GM20000 (cell line): ENCODE measurements around the gene QPRT.
"Not testable (repeated sequence)": the region's sequence is repeated elsewhere in the genome, so short reads cannot be mapped to it uniquely, and the experiment has no call there.

Source experiments
- DNase-seq: peaks from one replicate; pipeline ENCODE4 v3.0.0; 2012; ENCODE audit warnings: low spot score
- TF ChIP-seq, protein P1 (sequence below): IDR thresholded peaks from 2 replicates; pipeline ENCODE4 v1.5.1; 2012; ENCODE audit warnings: mild to moderate bottlenecking, control low read depth; ENCODE audit errors: extremely low read depth, missing control alignments

The QPRT gene

DNA sequence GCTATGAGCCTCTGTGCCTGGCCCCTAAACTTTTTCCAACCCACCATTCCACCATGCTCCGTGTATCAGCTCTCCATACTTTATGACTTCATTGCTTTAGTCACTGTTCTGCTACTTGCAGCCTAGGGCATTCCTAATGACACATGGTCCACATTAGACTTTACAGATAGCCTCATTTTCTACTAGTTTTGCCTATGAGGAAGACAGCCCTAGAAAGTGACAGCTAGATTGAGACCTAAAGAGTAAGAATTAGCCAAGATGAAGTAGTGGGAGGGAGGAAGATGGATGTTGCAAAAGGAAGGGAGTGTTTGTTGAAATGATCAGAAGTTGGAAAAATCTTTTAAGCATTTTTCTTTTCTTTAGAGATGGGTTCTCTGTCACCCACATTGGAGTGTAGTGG lies 55.8 kb downstream of the QPRT start:
- DNase-seq, result no peak

DNA sequence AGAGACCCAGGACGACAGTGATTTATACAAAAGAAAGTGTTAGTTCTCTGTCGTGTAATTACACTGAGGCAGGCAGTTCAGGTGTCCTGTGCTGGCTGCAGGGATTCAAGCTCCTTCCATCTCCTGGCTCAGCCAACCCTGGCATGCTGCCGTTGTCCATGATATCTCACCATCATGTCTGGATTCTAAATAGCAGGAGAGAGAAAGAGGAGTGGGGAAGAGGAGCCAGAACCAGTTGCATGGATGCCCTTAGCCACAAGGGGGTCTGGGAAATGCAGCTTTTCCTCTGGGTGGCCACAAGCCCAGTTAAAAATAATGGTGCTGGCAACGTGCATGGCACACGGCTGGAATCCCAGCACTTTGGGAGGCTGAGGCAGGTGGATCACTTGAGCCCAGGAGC lies 57.1 kb downstream of the QPRT start:
- DNase-seq, result no peak
- TF ChIP-seq, protein P1, sequence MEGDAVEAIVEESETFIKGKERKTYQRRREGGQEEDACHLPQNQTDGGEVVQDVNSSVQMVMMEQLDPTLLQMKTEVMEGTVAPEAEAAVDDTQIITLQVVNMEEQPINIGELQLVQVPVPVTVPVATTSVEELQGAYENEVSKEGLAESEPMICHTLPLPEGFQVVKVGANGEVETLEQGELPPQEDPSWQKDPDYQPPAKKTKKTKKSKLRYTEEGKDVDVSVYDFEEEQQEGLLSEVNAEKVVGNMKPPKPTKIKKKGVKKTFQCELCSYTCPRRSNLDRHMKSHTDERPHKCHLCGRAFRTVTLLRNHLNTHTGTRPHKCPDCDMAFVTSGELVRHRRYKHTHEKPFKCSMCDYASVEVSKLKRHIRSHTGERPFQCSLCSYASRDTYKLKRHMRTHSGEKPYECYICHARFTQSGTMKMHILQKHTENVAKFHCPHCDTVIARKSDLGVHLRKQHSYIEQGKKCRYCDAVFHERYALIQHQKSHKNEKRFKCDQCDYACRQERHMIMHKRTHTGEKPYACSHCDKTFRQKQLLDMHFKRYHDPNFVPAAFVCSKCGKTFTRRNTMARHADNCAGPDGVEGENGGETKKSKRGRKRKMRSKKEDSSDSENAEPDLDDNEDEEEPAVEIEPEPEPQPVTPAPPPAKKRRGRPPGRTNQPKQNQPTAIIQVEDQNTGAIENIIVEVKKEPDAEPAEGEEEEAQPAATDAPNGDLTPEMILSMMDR, result no peak

More for the DNA sequence above, 55.8 kb downstream of the QPRT start:
- TF ChIP-seq, protein P1, result no peak

DNA sequence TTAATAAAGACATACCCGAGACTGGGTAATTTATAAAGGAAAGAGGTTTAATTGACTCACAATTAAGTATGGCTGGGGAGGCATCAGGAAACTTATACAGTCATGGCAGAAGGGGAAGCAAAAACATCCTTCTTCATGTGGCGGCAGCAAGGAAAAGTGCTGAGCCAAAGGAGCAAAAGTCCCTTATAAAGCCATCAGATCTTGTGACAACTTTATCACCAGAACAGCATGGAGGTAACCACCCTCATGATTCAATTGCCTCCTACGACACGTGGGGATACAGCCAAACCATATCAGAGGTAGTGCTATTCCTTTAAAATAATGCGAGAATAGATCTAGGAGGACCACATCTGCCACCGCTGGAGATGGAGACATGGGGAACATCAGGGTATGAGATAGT lies 57.8 kb downstream of the QPRT start:
- TF ChIP-seq, protein P1, result no peak
- no peak for DNase-seq

DNA sequence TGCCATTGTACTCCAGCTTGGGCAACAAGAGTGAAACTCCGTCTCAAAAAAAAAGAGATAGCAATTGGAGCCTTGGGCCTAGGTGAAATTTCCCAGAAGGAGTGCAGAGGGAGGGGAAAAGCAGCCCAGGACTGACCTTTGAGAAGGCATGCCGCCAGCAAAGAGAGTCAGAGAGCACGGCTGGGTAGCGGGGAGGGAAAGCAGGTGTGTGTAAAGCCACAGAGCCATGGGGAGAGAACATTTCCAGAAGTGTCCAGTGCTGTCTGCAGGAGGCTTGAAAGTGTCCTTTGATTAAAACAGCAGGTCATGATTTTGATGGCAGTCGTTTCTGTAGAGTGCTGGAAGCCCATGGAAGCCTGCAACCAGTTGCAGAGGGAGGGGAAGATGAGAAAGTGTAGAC lies 58.7 kb downstream of the QPRT start:
- DNase-seq, result no peak
- TF ChIP-seq, protein P1, result no peak

DNA sequence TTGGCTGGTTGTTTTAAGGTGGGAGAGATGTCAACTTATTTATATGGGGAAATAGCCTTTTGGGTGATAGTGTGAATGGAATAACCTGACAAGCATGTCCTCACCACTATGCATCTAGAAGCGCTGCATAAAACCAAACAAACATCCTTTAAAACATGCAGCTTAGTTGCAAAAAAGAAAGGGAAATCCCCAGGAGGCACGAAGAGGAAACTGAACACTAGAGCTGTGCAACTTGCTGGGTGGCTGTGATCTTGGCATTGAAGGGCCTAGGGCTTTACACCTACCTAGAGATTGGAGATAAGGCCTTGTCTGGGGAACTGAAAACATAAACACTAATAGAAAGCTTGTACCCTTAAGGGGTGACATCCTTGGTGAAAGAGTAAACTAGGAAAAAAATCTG lies 59.5 kb downstream of the QPRT start:
- TF ChIP-seq, protein P1, result no peak
- peak; percentile 78 for DNase-seq

DNA sequence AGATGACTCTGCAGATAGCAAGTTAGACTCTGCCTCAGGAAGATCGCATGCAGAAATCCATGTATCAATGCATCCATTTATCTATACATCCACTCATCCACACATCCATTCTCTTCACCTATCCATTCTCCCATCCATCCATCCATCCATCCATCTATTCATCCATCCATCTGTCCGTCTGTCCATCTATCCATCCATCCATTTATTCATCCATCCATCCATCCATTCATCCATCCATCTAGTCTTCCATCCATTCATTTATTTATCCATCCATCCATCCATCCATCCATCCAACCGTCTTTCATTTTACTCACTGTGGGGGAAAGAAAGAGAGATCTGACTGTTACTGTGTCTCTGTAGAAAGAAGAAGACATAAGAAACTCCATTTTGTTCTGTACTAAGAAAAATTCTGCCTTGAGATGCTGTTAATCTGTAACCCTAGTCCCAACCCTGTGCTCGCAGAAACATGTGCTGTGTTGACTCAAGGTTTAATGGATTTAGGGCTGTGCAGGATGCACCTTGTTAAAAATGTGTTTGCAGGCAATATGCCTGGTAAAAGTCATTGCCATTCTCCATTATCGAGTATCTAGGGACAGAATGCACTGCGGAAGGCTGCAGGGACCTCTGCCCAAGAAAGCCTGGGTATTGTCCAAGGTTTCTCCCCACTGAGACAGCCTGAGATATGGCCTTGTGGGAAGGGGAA lies 61.1 kb downstream of the QPRT start:
- not testable (repeated sequence) for DNase-seq

DNA sequence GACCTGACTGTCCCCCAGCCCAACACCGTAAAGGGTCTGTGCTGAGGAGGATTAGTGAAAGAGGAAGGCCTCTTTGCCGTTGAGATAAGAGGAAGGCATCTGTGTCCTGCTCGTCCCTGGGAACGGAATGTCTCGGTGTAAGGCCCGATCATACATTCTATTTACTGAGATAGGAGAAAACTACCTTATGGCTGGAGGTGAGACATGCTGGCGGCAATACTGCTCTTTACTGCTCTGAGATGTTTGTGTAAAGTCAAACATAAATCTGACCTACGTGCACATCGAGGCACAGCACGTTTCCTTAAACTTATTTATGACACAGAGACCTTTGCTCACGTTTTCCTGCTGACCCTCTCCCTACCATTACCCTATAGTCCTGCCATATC lies 61.6 kb downstream of the QPRT start:
- not testable (repeated sequence) for DNase-seq

DNA sequence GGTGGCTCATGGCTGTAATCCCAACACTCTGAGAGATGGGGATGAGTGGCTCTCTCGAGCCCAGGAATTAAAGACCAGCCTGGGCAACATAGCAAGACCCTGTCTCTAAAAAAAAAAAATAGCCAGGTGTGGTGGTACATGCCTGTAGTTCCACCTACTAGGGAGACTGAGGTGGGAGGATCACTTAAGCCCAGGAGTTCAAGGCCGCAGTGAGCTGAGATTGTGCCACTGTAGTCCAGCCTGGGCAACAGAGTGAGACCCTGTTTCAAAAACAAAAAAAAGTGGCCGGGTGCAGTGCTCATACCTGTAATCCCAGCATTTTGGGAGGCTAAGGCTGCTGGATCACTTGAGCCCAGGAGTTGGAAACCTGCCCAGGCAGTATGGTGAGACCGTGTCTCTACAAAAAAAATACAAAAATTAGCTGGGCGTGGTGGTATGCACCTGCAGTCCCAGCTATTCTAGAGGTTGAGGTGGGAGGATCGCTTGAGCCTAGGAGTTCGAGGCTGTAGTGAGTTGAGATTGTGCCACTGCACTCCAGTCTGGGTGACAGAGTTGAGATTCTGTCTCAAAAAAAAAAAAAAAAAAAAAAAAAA lies 63.8 kb downstream of the QPRT start:
- TF ChIP-seq, protein P1, result no peak
- DNase-seq, result no peak
